ENCODE data around the gene MRPL58.

MRPL58 gene

DNA sequence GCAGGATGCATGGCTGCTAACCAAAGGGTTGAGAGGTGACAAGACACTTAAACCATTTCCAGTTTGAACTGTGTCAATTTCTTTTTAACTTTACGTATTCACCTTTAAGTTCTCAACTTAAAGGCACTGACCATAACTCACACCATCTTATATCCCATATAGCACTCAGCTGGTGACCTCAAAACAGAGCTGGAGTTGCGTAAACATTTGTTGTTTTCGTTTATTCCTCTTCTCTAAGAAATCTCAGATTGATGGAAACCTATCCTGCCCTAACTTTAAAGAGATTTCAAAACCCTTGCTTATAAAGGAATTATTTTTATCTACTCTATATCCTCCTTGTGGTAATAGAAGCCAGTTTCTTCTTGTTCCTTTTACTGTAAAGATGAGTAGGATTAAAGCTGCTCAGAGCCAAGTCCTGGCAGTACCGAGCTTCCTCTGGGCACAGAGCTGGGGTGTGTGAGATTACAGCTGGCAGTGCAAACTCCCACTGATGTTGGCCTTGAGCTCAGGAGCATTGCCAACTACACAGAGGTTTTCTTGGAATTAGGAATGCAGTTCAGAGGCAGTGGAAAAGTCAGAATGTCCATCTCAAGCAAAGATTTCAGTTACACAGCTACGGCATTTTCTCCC lies 35.9 kb downstream of the MRPL58 start:
- DNase-seq = no peak

DNA sequence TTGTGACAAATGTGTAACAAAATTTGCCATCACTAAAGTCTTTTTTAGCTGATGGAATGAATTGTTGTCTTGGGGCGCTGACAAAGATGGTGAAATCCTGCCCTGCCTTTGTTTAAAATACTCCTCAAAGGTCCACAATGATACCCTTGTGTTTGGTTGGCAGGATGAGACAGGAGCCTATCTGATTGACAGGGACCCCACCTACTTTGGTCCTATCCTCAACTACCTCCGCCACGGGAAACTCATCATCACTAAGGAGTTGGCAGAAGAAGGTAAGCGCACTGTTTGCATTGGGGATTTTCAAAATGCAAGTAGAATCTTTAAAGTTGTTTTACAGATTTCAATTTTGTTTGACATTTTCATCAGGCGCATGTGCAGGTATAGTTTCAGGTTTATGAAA lies 36.6 kb downstream of the MRPL58 start:
- DNase-seq = no peak

DNA sequence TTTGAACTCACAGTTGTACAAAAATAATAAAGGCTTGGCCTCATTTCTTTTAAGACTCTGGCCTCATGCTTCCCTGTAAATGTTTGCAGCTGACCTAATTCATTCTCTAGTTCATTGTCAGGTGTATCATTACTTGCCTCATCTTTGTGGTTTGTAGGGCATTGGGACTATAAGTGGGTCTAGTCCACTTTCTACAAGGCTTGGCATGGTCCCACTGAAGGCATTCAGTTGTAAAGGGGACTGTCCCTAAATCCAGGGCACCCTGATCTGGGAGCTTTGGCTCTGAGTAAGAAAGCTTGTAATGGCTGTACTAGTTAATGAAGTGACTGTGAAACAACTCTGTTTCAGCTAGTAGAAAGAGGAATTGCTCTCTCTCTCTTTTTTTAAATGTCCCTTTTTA lies 37.2 kb downstream of the MRPL58 start:
- no peak for DNase-seq

DNA sequence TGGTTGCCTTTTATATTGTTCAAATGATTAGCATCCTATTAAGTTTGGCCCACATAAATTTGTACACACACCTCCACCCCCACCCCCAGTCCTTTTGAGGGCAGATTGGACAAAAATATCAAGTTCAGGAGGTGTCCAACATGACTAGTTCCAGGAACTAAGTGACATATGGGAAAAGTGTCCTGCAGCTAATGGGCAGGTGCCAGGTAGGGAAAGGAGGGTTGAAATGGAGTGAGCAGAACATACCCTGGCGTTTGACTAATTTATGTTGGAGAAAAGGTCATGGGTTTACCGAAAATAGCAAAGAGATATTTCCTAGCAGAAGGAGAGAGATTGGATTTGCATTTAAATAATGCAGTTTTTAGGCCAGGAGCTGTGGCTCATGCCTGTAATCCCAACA lies 39.5 kb downstream of the MRPL58 start:
- DNase-seq = no peak

DNA sequence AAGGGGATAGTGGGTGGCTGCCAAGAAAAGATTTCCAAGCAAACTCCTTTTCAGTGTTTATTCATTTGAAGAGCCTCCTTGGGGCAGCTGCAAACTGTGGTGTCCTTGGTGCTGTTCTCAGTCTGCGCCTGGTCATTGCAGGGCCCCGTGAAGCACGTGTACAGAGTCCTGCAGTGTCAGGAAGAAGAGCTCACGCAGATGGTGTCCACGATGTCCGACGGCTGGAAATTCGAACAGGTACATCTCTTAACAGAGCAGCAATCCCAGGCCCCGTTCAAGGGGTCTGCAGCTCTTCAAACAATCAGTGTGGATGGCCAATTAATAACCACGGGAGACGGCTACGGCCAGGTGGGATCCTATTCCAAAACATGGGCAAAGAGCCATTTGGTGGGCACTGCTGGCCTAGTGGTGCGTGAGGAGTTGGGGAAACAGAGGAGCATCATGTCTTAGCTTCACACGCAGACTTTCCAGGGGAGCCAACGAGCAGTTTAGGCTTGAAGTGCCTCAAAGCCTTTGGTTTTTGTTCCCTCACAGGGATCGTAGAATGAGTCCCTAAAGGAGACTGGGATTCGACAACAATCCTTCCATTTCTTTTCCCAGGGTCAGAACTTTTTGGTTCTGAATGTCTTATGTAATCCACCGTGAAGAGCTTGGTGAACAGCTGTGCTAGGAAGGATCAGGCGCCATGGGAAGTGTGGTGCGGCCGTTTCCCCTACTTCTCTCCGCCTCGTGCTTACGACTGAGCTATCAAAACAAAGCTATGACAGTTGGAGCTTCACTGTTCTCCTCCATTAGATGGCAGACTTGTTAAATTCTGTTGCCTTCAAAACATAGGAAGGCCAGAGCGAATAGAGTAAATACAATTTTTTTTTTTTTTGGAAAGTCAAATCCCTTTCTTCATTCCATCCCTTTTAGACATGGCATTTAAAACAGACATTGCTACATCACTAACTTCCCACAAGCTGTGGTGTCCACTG lies 47.2 kb downstream of the MRPL58 start:
- no peak for DNase-seq

DNA sequence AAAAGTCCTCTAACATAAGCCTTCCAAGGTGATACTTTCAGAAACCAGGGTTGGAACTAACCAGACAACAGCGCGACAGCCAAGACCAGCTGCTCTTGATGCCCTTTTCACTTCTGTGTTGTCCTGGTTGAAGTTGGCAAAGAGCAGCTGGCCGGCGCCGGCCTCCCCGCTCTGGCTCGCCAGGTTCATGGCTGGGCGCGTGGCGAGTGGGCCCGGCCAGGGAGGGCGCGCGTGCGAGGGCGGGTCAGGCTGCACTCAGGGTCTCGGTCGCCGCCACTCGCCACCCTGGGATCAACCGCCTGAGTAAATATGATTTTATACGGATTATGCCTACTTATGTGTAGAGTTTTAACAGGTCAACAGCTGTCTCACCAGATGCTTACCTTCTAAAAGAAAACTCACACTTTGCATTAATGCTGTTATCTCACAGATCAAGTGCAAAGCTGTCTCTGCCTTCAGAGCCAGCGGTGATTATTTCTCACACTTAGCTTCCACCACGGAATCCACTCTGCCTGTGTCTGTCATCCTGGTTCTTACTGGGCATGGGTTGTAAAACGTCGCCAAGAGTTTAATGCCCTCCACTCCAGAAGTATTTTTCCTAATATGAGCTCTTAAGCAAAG lies 48.1 kb downstream of the MRPL58 start:
- DNase-seq = no peak

DNA sequence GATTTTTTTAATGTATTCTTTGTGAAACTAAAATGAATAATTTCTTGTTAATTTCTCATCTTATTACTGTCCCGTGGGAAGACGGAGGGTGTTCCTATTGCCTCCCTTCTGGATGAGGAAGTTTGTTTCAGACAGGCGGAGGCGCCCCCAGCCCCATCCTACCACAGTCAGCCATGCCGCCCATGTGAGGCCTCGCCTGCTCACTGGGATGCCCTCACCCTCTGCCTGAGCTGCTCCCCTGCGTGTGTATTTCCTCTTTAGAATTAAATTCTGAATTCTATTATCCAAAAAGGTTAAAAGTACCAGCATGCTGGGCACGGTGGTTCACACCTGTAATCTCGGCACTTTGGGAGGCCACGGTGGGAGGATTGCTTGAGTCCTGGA lies 48.6 kb downstream of the MRPL58 start:
- no peak for DNase-seq

DNA sequence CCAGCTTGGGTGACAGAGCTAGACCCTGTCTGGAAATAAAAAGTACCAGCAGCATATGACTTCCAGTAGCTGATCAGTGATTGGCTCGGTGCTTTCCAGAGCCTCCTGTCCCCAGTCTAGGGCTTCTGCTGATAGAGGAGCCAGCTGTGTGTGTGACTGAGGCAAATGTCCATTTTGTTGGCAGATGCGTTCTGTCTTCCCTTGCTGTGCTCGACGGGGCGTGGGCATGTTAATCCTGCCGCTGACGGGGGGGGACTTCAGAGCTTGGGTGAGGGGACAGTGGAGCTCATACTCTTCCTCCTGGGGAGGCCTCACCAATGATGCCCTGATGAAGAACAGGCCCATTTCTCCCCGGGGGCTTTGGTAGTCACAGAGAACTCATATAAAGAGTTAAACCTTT lies 49.1 kb downstream of the MRPL58 start:
- no peak for DNase-seq

DNA sequence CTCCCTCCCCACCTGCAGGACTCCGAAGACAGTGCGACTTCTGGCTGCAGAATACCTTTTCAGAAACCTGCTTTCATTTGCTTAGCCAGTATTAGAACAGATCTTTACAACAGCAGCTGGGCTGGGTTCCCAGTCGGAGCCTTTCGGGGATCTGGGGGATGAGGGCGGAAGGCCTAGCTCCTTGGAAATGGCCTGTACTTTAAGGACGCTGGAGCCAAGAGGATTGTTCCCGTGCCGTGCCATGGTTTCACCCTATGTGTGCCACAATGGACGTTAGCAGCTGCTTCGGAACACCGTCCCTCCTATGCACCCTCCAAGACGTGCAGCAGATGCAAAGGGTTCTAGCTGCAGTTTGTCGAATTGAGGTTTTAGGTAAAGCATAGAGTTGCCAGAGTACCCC lies 50.7 kb downstream of the MRPL58 start:
- DNase-seq = no peak

DNA sequence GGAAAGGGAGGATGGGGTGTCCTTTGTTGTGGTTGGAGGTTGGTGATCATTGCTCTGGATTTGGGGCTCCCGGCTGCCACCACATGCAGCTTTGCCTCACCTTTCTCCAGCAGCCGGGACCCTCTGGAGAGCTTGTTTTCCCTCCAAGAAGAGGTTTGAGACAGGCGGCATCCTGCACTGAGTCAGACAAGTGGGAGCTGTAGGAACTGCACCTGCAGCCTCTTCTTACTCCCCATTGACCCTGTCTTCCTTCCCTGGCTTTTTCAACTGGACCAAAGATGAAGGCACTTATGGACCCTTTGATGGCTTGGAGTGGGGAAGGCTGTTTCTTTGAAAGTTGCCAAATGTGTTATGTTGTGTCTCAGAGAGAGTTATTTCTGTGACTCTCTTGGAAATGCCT lies 51.2 kb downstream of the MRPL58 start:
- DNase-seq = no peak

DNA sequence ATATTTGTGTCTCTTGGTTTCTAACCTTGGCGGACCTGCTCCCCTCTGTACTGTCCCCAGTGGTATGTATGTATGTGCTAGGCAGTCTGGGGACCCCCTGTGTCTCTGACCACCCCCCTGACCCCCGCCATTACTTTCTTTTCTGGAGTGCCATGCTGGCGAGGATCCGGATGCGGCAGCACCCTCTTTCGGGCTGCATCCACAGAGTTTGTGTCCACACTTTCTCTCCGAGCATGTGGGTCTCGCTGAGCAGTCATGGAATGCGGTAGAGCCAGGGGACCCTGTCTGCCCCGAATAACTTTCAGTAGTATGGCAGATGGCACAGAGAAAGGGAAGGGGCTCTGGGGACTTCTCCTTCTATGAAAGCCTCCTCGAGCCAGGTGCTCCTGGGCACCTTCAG lies 51.6 kb downstream of the MRPL58 start:
- no peak for DNase-seq

DNA sequence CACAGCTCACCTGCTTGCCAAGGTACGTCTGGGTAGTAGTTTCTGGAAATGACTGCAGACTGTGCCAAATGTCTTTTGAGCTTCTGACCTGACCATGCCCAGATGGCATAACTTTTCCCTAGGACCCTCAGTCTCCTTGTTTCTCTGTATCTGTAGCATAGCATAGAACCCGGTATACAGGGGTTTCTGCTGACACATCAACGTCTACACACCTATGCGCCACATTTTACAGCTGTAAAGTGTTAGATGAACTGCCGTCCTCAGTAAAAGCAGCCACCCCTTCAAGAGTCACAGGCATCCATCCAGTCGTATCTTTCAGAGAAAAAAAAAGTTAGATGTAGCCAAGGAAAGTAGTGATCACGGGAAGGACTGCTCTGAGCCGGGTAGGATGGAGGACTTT lies 52.0 kb downstream of the MRPL58 start:
- DNase-seq = no peak

DNA sequence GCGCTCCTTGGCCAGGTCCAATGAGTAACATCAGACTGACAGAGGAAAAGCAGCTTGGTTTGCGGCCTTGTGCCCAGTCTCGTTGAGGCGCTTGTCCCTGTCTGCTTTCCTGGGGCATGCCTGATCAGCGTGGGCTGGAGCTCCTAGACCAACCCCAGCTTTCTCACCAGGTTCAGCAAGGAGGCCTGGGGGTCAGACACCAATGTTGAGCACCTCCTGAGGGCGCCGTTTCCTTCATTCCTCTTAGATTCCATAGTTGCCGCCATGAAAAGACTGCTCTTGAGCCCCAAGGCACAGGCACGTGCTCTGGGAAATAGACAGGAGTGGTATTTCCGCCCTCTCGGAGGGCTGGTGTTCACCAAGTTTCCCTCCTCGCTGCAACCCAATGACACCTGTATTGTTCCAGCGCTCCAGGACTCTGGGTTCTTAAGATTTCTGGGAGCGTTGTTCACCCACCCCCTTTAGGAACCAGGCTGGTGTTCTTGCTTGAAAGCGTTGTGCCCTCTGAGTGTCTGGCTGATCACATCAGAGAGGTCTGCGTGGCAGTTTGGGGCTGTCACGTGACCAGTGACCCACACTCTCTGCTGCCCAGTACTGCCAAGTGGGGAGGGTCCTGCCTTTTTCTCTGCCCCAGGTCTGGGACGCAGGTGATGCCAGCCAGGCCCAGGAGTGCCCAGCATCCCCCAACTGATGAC lies 52.5 kb downstream of the MRPL58 start:
- DNase-seq = no peak

DNA sequence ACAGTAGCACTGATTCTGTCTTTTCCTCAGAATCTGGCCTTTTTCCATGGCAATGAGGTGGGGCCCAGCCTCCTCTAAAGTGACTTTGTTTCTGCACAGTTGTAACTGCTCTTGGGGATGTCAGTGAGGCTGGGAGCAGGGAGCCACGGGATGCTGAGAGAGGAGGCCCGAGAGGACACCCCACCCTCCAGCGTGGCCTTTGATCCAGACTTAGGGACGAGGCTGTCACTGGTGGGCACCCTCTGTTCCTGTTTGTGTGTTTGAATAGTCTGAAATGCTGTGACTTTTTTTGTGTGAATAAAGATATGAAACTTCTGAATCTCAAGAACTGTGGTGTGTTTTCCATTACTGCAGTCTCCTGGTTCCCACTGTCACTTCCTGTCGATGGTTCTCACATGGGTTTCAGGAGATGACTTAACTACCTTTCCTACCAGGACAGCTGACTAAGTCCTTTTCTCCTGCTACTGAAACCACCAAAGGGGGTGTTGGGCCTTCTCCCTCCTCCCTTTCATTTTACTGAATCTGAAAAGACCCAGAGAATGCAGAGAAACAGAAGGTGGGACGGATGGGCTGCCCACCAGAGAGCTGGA lies 53.2 kb downstream of the MRPL58 start:
- DNase-seq = no peak

DNA sequence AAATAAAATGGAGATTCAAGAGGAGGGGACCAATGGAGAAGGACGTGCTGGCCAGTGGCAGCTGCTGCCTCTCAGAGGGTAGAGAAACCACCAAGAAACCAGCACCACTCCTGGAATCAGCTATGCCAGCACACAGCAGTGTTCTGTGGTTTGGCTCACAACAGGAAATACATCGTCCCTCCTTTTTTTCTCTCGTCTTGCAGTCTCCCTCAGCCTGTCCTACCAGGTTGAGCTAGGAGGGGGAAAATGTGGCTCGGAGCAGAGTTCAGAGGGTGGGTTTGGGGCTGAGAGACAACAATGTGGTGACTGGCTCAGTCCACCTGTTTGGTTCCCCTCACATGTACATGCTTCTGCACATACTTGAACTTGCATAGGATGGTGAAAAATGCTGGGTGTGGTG lies 55.4 kb downstream of the MRPL58 start:
- no peak for DNase-seq

DNA sequence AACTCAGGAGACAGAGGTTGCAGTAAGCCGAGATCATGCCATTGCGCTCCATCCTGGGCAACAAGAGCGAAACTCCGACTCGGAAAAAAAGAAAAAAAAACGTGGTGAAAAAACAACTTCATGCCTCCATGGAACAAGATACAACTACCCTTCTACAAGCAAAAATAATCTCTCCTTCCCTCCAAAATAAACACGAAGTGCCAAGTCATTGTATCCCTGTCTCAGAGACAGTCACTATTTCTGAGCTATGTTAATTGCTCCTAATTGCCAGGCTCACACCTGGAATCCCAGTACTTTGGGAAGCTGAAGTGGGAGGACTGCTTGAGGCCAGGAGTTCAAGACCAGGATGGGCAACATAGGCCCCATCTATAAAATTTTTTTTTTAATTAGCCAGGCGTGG lies 56.3 kb downstream of the MRPL58 start:
- DNase-seq = no peak

DNA sequence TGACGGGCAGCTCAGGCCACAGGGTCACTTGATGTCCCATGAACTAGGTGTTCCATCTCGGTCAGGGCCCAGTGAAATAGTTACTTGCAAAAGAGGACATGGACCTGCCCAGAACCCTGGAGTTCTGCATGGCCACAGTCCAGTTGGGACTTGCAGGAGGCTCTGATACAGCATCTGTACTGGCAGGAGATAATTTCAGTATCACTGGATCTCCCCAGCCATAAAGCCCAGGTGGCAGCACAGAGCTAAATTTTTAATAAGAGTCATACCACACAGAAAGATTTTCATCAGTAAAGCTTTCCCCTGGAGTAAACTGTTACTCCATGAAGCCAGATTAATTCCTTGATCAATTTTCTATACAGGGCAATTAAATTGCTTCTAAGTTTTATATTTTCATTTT lies 57.3 kb downstream of the MRPL58 start:
- no peak for DNase-seq
